Measurements from ENCODE around the gene ATP11B. TPM values are rescaled to one million over a fixed set of nuclear protein-coding genes. Genes with fewer than 3 reads are reported as not detected.

The ATP11B gene
- total and polyA plus RNA-seq, 9 of the 15 experiments (the other 6 are each of a cell fraction or from before 2014, with no cell fraction given) = 11.9 to 68.7 (median 41.8) TPM

- peak; percentile 26; the same call in 1 of the 2 replicates for TF ChIP-seq CEBPG (CRISPR knock-in tag; IDR thresholded peaks at IDR 0.05)
- TF ChIP-seq CEBPG (tag; conservative IDR thresholded peaks at IDR 0.05 in 1 of 2, IDR thresholded peaks at IDR 0.05 in 1 of 2) = peak in 1 of 2 experiments; percentile 52; a peak in 2 of 4 replicates
- TF ChIP-seq CBX2 (IDR thresholded peaks at IDR 0.05; ENCODE audit: insufficient read depth, low read length, poor library complexity, severe bottlenecking) = peak; percentile 35
- TF ChIP-seq ZNF384 (IDR thresholded peaks at IDR 0.05; ENCODE audit: low read depth, low read length) = peak; percentile 18
These were observed 6.6 kb upstream of the ATP11B start (continued) for GRCh38 chr3:182786564-182787196.

- Histone ChIP-seq H3K27me3 (ENCODE audit: control insufficient read depth in 2 of 2, insufficient read depth in 2 of 2, low read length in 2 of 2) (no peaks in the 10 kb centered on the region), H2AFZ (ENCODE audit: low read depth, low read length) (peak overlapping the region; percentile 3; the same call in 1 of the 2 replicates), H3K79me2 (ENCODE audit: control insufficient read depth, insufficient read depth, low read length) (peaks cover under 1% of the 10 kb centered on the region; the same call in 1 of the 3 replicates), H3K27ac (ENCODE audit: extremely low read depth, low read depth, low read length) (no peak overlapping the region; the same call in 2 of the 3 replicates), H3K9me3 (replicated peaks; ENCODE audit: control insufficient read depth, insufficient read depth, low read depth, low read length) (no peaks in the 10 kb centered on the region), H3K9me1 (ENCODE audit: control insufficient read depth, insufficient read depth, low read length) (no peaks in the 10 kb centered on the region), H3K4me3 (no peak overlapping the region), H4K20me1 (replicated peaks; ENCODE audit: control insufficient read depth, insufficient read depth, low read length) (no peaks in the 10 kb centered on the region), H3K9ac (ENCODE audit: insufficient read depth in 1 of 2, low read depth in 2 of 2, low read length in 2 of 2) (peak overlapping the region in 1 of 2 experiments; percentile 8; a peak in 1 of 4 replicates), H3K4me1 (replicated peaks in 1 of 2; ENCODE audit: control insufficient read depth in 2 of 2, insufficient read depth in 2 of 2, low read length in 2 of 2) (peaks cover 10 to 31% of the 10 kb centered on the region in 2 experiments; a peak in 3 of 5 replicates), H3K4me2 (ENCODE audit: insufficient read depth, low read length) (peak overlapping the region; percentile 15; the same call in 1 of the 2 replicates), H3K36me3 (ENCODE audit: control insufficient read depth, insufficient read depth, low read length) (no peaks in the 10 kb centered on the region)
- no TSS peak for BruUV-seq (replicated peaks)
- CTCF ChIA-PET (ENCODE audit: low intra/inter-chr PET ratio) = no interaction called here
- FAIRE-seq (peak; percentile 74), ATAC-seq (peak; percentile 77), DNase-seq (ENCODE audit: extremely low read depth in 1 of 4, low spot score in 3 of 4) (peak; percentile 37 to 72 (median 48))
- intact Hi-C loops (cut with micrococcal nuclease) = no loop called here
- WGBS (ENCODE audit: insufficient coverage, low coverage, missing lambda C conversion rate) = 6% methylated on average over 12 of the region's 12 CpGs
- in situ Hi-C loops (cut with MboI) = no loop called here
- POLR2A ChIA-PET = no interaction called here
- TF ChIP-seq FOXJ2 (tag; IDR thresholded peaks at IDR 0.05) = no peak
- peak; percentile 86 for TF ChIP-seq CBFA2T2 (conservative IDR thresholded peaks at IDR 0.05)
- no peak for TF ChIP-seq KAT8 (IDR thresholded peaks at IDR 0.05; ENCODE audit: low read depth)
- no peak for TF ChIP-seq HNRNPUL1 (IDR thresholded peaks at IDR 0.05; ENCODE audit: low read length)
- no peak for TF ChIP-seq KLF6 (CRISPR knock-in tag; IDR thresholded peaks at IDR 0.05; ENCODE audit: borderline replicate concordance)
- TF ChIP-seq CHD2 (IDR thresholded peaks at IDR 0.05; ENCODE audit: low read depth, low read length) = no peak
- TF ChIP-seq ZNF282 (CRISPR knock-in tag; IDR thresholded peaks at IDR 0.05) = no peak
- TF ChIP-seq PREB (CRISPR knock-in tag; IDR thresholded peaks at IDR 0.05) = no peak
- TF ChIP-seq LARP7 (IDR thresholded peaks at IDR 0.05) = no peak
- TF ChIP-seq CEBPG (CRISPR knock-in tag; IDR thresholded peaks at IDR 0.05) = no peak
- no peak for TF ChIP-seq CEBPG (tag; conservative IDR thresholded peaks at IDR 0.05 in 1 of 2, IDR thresholded peaks at IDR 0.05 in 1 of 2)
- TF ChIP-seq MAX (CRISPR knock-in tag; IDR thresholded peaks at IDR 0.05) = no peak
- no peak for TF ChIP-seq DEAF1 (CRISPR knock-in tag; IDR thresholded peaks at IDR 0.05)
These were observed 5.8 kb upstream of the ATP11B start for GRCh38 chr3:182787302-182788036.
